Neural cell (in vitro differentiated cells): ENCODE data around the gene HIVEP3. TPM values are rescaled to one million over a fixed set of nuclear protein-coding genes. Genes with fewer than 3 reads are reported as not detected.

Source experiments
- H2AFZ ChIP-seq: fragments of 200-600, 300-800 bp; sonication (generic), shearing (Covaris generic); 2 replicates; pipeline ENCODE4 v1.6.0; 2014; ENCODE audit warnings: low read depth, mild to moderate bottlenecking, antibody characterized with exemption, low read length, moderate library complexity
- H3F3A ChIP-seq: fragments of 200-600 bp; shearing (Covaris generic); 2 replicates; pipeline ENCODE4 v1.6.1; 2016; ENCODE audit warnings: mild to moderate bottlenecking, moderate library complexity, mixed read lengths, antibody characterized with exemption, low read length; ENCODE audit not compliant: insufficient read depth, poor library complexity, severe bottlenecking
- H3K27ac ChIP-seq: fragments of 200-600, 300-800 bp; sonication (generic), shearing (Covaris generic); 2 replicates; pipeline ENCODE4 v1.5.1; 2014; ENCODE audit warnings: mild to moderate bottlenecking, low read length, moderate library complexity
- H3K27me3 ChIP-seq: fragments of 300-800, 200-600 bp; sonication (generic), shearing (Covaris generic); 2 replicates; pipeline ENCODE4 v1.6.0; 2014; ENCODE audit warnings: mild to moderate bottlenecking, low read depth, low read length, moderate library complexity; ENCODE audit not compliant: insufficient read depth
- H3K36me3 ChIP-seq: fragments of 300-800, 200-600 bp; sonication (generic), shearing (Covaris generic); 2 replicates; pipeline ENCODE4 v1.5.1; 2014; ENCODE audit warnings: mild to moderate bottlenecking, antibody characterized with exemption, low read length, moderate library complexity; ENCODE audit not compliant: insufficient read depth
- H3K4me2 ChIP-seq: fragments of 300-800, 200-600 bp; sonication (generic), shearing (Covaris generic); 2 replicates; pipeline ENCODE4 v1.6.0; 2014; ENCODE audit warnings: mild to moderate bottlenecking, low read length
- H3K4me3 ChIP-seq: fragments of 300-800, 200-600 bp; sonication (generic), shearing (Covaris generic); 2 replicates; pipeline ENCODE4 v1.5.1; 2014; ENCODE audit warnings: mild to moderate bottlenecking, low read length, moderate library complexity
- H3K79me2 ChIP-seq: fragments of 200-600 bp; shearing (Covaris generic); replicated peaks from 2 replicates; pipeline ENCODE4 v1.6.0; 2014; ENCODE audit warnings: mild to moderate bottlenecking, low read length, moderate library complexity; ENCODE audit not compliant: insufficient read depth
- H3K9ac ChIP-seq: fragments of 300-800, 200-600 bp; sonication (generic), shearing (Covaris generic); 2 replicates; pipeline ENCODE4 v1.6.1; 2016; ENCODE audit warnings: mild to moderate bottlenecking, low read length, mixed read lengths
- H3K9me2 ChIP-seq: fragments of 200-600 bp; shearing (Covaris generic); 2 replicates; pipeline ENCODE4 v1.6.1; 2016; ENCODE audit warnings: mild to moderate bottlenecking, low read length, mixed read lengths; ENCODE audit not compliant: insufficient read depth
- H3K9me3 ChIP-seq: fragments of 200-600, 300-800 bp; sonication (generic), shearing (Covaris generic); 2 replicates; pipeline ENCODE4 v1.6.1; 2016; ENCODE audit warnings: mild to moderate bottlenecking, mixed run types, low read length, moderate library complexity, mixed read lengths
- H4K20me1 ChIP-seq: fragments of 200-600 bp; shearing (Covaris generic); 2 replicates; pipeline ENCODE4 v1.6.1; 2016; ENCODE audit warnings: mild to moderate bottlenecking, mixed run types; ENCODE audit not compliant: insufficient read depth
- EZH2 ChIP-seq: fragments of 200-600, 300-800 bp; shearing (Covaris generic), sonication (generic); IDR thresholded peaks from 2 replicates; pipeline ENCODE4 v1.6.1; 2014; ENCODE audit warnings: antibody characterized with exemption, low read length, borderline replicate concordance, mild to moderate bottlenecking; ENCODE audit not compliant: insufficient read depth, poor library complexity, severe bottlenecking
- MXI1 ChIP-seq: fragments of 450-650 bp; conservative IDR thresholded peaks from 2 replicates; pipeline ENCODE4 v1.6.1; 2014; ENCODE audit warnings: antibody characterized with exemption, mild to moderate bottlenecking; ENCODE audit not compliant: poor library complexity, severe bottlenecking
- POLR2AphosphoS5 ChIP-seq: IDR thresholded peaks from 2 replicates; pipeline ENCODE4 v1.6.1; 2012
- RAD21 ChIP-seq: fragments of 450-650 bp; conservative IDR thresholded peaks from 2 replicates; pipeline ENCODE4 v1.6.1; 2014; ENCODE audit warnings: antibody characterized with exemption, mild to moderate bottlenecking, moderate library complexity
- SMC3 ChIP-seq: fragments of 450-650 bp; conservative IDR thresholded peaks from 2 replicates; pipeline ENCODE4 v1.6.1; 2014; ENCODE audit warnings: antibody characterized with exemption, mild to moderate bottlenecking, moderate library complexity; ENCODE audit not compliant: poor library complexity
- TAF1 ChIP-seq: IDR thresholded peaks from 2 replicates; pipeline ENCODE4 v1.6.1; 2012; ENCODE audit warnings: low read depth
- polyA plus RNA-seq: library from polyadenylated mRNA; depleted of rRNA; stranded (reverse); fragments of >200 nt; gene quantifications from 2 replicates; pipeline ENCODE4 v1.2.3, GENCODE V29; 2014
- TF ChIP-seq, protein P1 (sequence below): fragments of 450-650 bp; IDR thresholded peaks from 2 replicates; pipeline ENCODE4 v1.5.1; 2014; ENCODE audit warnings: antibody characterized with exemption, mild to moderate bottlenecking, moderate library complexity; ENCODE audit not compliant: poor library complexity, severe bottlenecking
- TF ChIP-seq, protein P2 (sequence below): IDR thresholded peaks from 2 replicates; pipeline ENCODE4 v1.6.1; 2012; ENCODE audit warnings: borderline replicate concordance

The HIVEP3 gene
- polyA plus RNA-seq, 1 donor from 2014 or later = 2.6 TPM

DNA sequence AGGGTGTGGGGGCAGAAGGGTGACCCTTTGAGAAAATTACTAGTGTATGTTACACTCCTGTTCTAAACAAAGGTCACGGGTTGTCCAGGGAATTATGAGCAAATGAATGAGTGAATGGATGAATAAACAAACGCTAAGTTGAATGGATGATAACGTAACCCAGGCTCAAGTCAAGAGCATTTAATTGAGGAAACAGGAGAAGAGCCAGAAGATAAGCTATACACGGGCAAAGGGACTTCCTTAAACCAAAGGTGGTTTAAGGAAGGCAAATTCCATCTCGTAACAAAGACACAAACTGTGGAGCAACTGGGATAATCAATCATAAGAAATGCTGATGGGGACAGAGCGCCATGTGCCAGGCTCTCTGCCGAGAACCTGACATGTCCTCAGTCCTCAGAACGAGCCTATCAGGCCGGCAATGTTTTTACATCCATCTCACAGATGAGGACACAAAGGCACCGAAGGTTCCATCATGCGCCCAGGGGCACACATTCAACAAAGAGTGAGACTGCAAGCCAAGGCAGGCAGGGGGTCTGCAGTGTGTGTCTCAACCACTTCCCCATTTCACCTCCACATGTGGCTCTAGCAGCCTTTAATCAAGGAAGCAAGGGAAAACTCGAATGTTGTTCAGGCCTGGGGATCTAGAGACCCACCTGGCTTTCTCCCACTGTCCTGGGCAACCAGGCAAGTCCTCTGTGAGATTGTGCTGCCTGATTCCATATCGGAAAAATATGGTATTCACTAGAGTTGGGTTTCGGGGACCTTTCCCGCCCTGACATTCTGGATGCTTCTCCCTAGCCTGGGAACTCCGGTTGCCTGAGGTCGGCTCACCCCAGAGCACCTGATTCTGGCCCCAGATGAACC is 307.4 kb downstream of the HIVEP3 start:
- Histone ChIP-seq H4K20me1 (no peaks in the 10 kb centered on the region), H3K27me3 (no peaks in the 10 kb centered on the region), H3F3A (no peaks in the 10 kb centered on the region), H3K36me3 (no peaks in the 10 kb centered on the region), H3K9ac (no peak overlapping the region), H3K9me3 (no peaks in the 10 kb centered on the region), H3K4me3 (no peak overlapping the region), H3K9me2 (no peaks in the 10 kb centered on the region), H3K79me2 (no peaks in the 10 kb centered on the region), H3K27ac (no peak overlapping the region), H3K4me2 (no peak overlapping the region), H2AFZ (no peak overlapping the region)
- no peak for TF ChIP-seq POLR2AphosphoS5
- TF ChIP-seq TAF1 = no peak
- TF ChIP-seq, protein P1, sequence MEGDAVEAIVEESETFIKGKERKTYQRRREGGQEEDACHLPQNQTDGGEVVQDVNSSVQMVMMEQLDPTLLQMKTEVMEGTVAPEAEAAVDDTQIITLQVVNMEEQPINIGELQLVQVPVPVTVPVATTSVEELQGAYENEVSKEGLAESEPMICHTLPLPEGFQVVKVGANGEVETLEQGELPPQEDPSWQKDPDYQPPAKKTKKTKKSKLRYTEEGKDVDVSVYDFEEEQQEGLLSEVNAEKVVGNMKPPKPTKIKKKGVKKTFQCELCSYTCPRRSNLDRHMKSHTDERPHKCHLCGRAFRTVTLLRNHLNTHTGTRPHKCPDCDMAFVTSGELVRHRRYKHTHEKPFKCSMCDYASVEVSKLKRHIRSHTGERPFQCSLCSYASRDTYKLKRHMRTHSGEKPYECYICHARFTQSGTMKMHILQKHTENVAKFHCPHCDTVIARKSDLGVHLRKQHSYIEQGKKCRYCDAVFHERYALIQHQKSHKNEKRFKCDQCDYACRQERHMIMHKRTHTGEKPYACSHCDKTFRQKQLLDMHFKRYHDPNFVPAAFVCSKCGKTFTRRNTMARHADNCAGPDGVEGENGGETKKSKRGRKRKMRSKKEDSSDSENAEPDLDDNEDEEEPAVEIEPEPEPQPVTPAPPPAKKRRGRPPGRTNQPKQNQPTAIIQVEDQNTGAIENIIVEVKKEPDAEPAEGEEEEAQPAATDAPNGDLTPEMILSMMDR = no peak
- TF ChIP-seq, protein P2, sequence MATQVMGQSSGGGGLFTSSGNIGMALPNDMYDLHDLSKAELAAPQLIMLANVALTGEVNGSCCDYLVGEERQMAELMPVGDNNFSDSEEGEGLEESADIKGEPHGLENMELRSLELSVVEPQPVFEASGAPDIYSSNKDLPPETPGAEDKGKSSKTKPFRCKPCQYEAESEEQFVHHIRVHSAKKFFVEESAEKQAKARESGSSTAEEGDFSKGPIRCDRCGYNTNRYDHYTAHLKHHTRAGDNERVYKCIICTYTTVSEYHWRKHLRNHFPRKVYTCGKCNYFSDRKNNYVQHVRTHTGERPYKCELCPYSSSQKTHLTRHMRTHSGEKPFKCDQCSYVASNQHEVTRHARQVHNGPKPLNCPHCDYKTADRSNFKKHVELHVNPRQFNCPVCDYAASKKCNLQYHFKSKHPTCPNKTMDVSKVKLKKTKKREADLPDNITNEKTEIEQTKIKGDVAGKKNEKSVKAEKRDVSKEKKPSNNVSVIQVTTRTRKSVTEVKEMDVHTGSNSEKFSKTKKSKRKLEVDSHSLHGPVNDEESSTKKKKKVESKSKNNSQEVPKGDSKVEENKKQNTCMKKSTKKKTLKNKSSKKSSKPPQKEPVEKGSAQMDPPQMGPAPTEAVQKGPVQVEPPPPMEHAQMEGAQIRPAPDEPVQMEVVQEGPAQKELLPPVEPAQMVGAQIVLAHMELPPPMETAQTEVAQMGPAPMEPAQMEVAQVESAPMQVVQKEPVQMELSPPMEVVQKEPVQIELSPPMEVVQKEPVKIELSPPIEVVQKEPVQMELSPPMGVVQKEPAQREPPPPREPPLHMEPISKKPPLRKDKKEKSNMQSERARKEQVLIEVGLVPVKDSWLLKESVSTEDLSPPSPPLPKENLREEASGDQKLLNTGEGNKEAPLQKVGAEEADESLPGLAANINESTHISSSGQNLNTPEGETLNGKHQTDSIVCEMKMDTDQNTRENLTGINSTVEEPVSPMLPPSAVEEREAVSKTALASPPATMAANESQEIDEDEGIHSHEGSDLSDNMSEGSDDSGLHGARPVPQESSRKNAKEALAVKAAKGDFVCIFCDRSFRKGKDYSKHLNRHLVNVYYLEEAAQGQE = no peak
- TF ChIP-seq SMC3 = no peak
- no peak for TF ChIP-seq MXI1
- TF ChIP-seq RAD21 = no peak
- TF ChIP-seq EZH2 = no peak

DNA sequence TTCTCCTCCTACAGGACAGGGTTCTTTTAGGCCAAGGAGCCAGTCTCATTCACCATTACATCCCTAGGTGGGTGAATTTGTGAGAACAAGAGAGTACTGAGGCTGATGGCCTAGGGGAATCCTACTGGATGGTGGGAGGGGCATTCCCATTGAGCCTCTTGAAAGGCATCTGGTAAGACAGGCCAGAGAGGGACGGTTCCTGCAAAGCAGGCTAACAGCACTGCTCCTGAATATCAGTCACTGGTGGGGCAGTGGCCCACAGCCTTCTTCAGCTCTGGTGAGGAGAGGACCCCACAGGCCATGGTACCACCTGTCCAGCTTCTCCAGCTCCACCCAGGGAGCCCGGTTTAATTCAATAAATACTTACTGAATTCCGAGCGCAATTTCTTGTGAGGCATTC is 308.4 kb downstream of the HIVEP3 start:
- no peaks in the 10 kb centered on the region for H4K20me1 ChIP-seq
- no peak overlapping the region for H3K9ac ChIP-seq
- no peaks in the 10 kb centered on the region for H3K9me2 ChIP-seq
- no peaks in the 10 kb centered on the region for H3K36me3 ChIP-seq
- no peak overlapping the region for H2AFZ ChIP-seq
- H3K79me2 ChIP-seq = no peaks in the 10 kb centered on the region
- no peak overlapping the region for H3K4me3 ChIP-seq
- TF ChIP-seq EZH2 (no peak), TAF1 (no peak), POLR2AphosphoS5 (no peak), RAD21 (no peak), SMC3 (no peak)
- TF ChIP-seq, protein P2 = no peak
- TF ChIP-seq, protein P1 = no peak
- no peaks in the 10 kb centered on the region for H3K27me3 ChIP-seq
- H3F3A ChIP-seq = no peaks in the 10 kb centered on the region
- H3K9me3 ChIP-seq = no peaks in the 10 kb centered on the region
- H3K27ac ChIP-seq = no peak overlapping the region
- no peak overlapping the region for H3K4me2 ChIP-seq
